Activated CD8-positive, alpha-beta memory T cell treated with anti-CD3 and anti-CD28 coated beads for 4 hours (primary cell): ENCODE measurements around the gene SYCP2L.

ENCODE experiments used
- DNase-seq, 2 donors: peaks; one replicate each; pipeline ENCODE4 v3.0.0-alpha.2; 2020; ENCODE audit warnings: low read depth in 2 of 2

The SYCP2L gene

DNA sequence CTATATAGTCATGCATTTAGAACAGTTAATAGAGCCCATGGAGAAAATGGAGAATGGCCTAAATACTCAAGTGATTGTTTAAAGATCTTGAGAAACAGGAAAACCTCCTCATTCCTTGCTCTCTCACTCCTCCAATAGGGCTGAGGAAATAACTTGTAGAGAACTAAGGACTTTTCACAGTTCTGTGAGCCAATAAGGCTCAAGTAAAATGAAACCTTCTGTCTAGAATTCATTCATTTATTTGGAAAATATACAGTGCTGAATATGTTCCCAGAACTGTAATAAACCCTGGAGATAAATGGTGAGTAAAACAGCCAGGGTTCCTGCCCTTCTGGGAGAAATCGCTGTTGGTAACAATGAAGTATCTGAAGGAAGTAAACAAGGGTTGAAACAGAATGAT lies 122.0 kb downstream of the SYCP2L start:
- DNase-seq, result no peak

DNA sequence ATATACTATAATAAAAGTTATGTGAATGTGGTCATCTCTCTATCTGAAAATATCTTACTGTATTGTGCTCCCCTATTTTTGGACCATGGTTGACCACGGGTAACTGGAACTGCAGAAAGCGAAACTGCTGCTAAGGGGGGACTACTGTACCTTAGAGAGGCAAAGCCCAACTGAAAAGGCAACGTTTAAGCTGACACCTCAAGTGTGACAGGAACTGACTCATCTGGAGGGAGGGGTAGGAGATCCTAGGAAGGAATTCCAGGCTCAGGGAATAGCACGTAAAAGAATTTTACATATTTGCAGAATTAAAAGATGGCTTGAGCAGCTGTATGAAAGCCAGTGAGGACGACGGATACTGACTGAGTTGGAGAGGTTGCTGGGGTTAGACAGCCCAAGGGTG lies 122.5 kb downstream of the SYCP2L start:
- DNase-seq, result no peak

DNA sequence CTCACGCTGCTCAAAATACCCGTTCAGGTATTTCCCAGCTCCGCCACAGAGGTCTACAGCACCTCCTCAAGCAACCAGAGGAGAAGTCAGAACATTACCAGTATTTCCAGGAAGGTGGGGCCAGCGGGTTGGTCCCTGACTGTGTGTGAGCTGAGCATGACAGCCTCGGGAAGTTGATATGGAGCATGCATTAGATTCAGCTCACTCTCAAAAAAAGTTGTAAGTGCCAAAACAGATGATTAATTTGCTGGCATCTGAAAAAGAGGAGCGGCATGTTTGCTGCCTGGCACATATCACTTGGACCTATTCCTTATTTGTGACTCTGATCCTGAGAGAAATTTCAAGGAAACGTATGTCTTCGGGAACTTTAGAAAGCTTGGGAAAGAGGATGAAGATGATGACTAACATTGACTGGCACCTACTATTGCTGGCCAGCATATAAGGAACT lies 125.0 kb downstream of the SYCP2L start:
- DNase-seq, result no peak

DNA sequence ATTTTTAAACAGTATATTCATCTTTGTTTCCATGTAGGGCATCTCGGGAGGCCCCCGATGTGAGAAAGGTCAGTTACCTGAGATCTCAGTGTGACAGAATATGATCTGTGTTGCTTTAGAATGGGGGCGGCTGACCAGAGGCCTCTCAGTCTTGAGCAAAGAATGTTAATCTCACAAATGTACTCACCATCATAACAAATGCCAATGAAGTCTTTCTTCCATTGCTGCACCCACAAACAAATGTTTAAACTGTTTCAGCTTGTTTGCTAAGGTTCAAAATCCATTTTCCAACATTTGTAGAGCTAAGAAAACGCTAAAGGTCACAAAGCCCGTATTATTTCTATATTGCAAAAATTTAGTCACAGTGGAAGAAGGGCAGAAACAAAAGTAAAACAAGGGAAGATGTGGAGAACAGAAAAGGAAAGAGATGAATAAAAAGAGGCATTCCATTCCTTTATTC lies 125.5 kb downstream of the SYCP2L start:
- no peak for DNase-seq

DNA sequence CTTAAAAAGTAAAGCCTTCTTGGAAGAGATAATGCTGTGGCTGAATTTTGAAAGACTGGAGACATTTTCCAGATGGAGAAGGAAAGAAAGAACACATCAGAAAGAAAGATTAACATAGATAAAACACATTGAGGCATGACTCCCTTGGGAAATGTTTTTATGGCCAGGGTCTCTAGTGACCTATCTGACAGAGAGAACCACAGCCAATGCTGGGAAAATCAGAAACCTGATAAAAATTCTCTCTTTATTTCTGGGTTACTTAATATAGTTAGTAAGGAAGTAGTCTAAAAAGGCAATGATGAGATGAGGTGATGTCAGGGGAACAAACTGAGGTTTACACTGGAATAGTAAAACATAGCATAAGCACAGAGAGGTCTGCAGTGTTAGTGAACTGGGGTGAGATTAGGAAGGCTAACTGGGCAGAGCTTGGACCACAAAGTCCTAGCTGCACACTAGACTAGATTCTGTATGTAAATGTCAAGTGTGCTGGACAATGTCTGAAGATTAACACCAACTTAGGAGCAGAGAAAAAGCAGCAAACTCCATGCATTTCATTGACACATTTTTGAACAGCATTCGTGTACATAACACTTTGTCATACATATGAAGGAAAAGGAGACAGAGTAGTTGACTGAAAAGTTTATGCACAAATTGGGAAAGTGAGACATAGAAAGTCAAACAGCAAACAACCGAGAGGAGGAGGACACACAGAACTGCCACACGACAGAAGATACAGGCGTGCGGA lies 126.3 kb downstream of the SYCP2L start:
- DNase-seq, result no peak

DNA sequence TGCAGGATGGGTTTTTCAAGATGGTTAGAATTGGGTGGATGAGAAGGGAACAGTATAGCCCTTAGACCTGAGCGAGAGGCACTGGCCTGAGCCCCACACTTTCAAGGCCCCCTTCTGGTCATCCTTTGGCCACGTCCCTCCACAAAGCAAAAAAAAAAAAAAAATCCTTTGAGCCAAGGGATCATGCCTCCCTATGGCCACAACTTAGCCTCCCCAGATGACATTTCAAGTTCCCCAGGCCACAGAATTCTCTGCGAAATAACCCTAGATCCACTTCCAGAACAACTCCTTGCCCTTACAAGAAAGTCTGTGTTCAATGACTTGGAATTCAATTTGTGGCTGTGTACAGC lies 126.8 kb downstream of the SYCP2L start:
- no peak for DNase-seq

DNA sequence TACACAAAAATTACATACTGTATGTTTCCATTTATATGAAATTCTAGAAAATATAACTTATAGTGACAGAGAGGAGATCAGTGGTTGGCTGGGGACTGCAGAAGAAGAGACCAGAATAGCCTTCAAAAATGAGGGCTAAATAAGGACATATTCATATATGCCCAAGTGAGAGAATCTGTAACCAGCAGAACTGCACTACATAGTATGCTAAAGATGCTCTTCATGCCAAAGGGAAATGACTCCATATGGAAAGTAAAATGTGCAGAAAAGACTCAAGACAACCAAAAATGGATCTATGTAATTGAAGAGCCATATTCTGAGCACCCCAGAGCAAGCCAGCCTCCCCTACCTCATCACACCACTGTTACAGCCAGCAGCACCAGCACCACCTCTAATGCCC lies 128.2 kb downstream of the SYCP2L start:
- no peak for DNase-seq

DNA sequence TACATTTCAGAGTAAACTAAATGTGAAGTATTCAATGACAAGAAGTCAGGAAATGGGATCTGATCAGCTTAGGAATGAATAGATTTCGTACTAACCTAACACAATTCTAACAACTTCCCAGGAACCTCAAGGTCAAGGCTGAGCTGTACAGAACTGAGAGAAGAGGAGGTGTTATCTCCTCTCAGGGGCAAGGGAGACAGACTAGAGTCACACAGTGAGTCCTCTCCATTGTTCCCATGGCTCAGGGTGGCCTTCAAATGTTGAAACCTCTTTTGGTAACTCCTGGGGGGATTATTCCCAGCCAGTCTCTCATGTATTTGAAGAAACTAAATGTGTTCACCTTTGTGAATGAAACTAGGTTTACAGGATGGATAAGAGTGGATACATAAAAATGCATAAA lies 129.6 kb downstream of the SYCP2L start:
- no peak for DNase-seq

DNA sequence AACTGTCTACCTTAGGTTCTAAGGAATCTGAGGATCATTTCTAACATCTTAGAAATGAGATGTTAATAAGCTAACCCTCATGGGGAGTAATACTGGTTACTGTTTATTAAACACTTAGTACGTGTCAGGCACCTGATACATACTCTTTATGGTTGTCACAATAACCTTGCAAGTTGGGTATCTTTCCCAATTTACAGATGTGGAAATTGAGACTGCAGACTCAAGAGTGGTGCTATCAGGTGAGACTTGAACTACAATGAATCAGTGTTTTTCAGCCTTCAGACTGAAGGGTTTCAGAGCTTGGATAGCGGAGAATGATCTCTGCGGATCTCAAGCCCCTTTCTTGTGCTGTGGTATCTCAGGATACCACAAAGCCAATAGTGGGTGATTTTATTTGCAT lies 130.2 kb downstream of the SYCP2L start:
- DNase-seq, result no peak

DNA sequence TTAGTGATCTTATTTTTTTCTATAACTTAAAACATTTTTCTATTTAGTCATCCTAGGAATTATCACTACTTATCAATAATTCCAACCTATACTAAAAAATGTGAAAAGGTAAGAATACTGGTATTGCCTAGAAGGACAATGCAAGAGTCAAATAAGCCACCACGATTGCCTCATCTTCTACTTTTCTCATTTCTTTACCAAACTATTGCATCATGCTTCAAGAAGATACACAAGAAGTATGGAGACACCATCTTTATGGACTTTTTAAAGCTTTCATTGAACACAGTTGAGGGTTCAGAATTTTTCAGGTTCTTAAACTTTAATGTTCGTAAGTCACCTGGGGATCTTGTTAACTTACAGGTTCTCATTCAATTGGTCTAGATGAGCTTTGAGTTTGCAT lies 131.4 kb downstream of the SYCP2L start:
- no peak for DNase-seq

DNA sequence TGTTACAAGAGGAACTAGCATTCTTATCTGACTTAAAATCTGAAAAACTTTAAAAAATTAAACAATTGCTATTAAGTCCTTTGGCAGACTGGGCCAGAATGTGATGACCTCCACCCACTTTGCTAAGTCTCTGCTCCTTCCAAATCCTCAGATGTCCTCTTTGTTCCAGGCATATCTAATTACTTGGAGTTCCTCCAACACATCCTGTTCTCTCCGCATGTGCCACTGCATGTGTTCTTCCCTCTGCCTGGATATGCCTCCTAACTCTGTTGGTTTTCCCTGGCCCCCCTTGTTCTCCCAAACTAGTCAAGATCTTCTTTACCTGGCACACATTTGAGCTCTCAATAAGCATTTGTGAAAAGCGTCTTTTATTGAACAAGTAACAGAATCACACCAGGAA lies 134.2 kb downstream of the SYCP2L start:
- no peak for DNase-seq

DNA sequence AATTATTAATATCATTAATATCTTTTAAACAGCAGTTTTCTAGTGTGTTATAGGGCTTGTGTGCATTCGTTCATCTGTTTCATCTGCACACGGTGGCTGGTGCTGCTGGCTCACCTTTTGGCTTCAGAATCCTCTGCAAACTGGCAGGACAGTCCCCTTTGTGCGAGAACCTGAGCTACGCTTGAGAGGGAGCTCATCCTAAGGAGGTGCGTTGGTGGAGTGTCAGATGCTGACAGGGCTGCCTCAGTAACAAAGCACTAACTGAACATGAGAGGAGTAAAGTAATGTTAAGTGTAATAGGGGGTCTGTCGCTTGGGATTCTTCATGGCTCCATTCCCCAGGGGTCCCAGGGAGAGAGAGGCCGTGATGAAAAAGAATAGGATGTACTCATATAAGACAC lies 134.9 kb downstream of the SYCP2L start:
- DNase-seq, result no peak

DNA sequence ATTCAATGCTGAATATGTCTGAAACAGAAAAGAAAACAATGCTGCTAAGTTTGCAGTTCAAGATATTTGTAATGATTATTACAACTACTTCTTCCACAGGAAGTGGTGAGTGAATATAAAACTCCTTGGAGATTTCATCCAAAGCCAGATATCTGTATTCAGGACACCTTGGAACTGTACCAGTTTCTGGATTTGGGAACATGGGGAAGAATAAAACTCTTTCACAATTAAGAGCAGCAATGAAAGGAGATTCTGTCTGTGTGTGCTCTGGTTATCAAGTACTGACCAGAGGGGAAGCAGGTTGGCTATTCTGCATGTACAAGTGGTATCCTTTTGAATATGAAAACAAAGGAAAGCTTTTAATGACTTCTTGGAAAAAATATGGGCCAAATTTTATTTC lies 136.2 kb downstream of the SYCP2L start:
- DNase-seq, result no peak
